A673 (cell line): ENCODE measurements around the gene MRM1. TPM values are rescaled to one million over a fixed set of nuclear protein-coding genes. Genes with fewer than 3 reads are reported as not detected.

Experiments
- BruUV-seq: library from RNA; stranded (reverse); fragments of 400-500 nt; replicated peaks from 2 replicates; lab custom pipeline; 2021; lab: Mats Ljungman, UMichigan
- CTCF ChIA-PET: fragments of 300-600 bp; sonication (Branson Sonifier 250); formaldehyde crosslinking; loops from one replicate; lab custom pipeline; 2022; ENCODE audit warnings: antibody characterized with exemption; lab: Charles Lee
- POLR2A ChIA-PET: fragments of 300-600 bp; sonication (Branson Sonifier 250); formaldehyde crosslinking; loops from one replicate; lab custom pipeline; 2022; ENCODE audit warnings: antibody characterized with exemption; ENCODE audit not compliant: low non-redundant PET; lab: Charles Lee
- DNase-seq: peaks from one replicate; pipeline ENCODE4 v3.0.0-alpha.2; 2015; ENCODE audit warnings: low spot score
- H3K27ac ChIP-seq: fragments of 200-600 bp; sonication (generic); 2 replicates; pipeline ENCODE4 v1.5.1; 2016; ENCODE audit warnings: mixed run types, low read depth, mild to moderate bottlenecking, mixed read lengths, antibody characterized with exemption, low read length; ENCODE audit not compliant: poor library complexity, severe bottlenecking
- H3K27me3 ChIP-seq: fragments of 200-600 bp; sonication (generic); replicated peaks from 2 replicates; pipeline ENCODE4 v1.6.1; 2017; ENCODE audit warnings: mixed run types, low read depth, mild to moderate bottlenecking, mixed read lengths, antibody characterized with exemption, low read length; ENCODE audit not compliant: insufficient read depth, poor library complexity
- H3K36me3 ChIP-seq: fragments of 200-600 bp; sonication (generic); 2 replicates; pipeline ENCODE4 v1.6.1; 2016; ENCODE audit warnings: mixed run types, mild to moderate bottlenecking, mixed read lengths, antibody characterized with exemption, low read length; ENCODE audit not compliant: insufficient read depth, poor library complexity, severe bottlenecking
- H3K4me1 ChIP-seq: fragments of 200-600 bp; sonication (generic); 2 replicates; pipeline ENCODE4 v1.6.1; 2017; ENCODE audit warnings: mixed run types, mild to moderate bottlenecking, mixed read lengths, antibody characterized with exemption, low read length; ENCODE audit not compliant: insufficient read depth, poor library complexity, severe bottlenecking
- H3K4me3 ChIP-seq: fragments of 200-600 bp; sonication (generic); 2 replicates; pipeline ENCODE4 v1.5.1; 2016; ENCODE audit warnings: low read depth, mixed run types, mild to moderate bottlenecking, mixed read lengths, low read length; ENCODE audit not compliant: poor library complexity, severe bottlenecking
- H3K9me3 ChIP-seq: fragments of 200-600 bp; sonication (generic); 2 replicates; pipeline ENCODE4 v1.6.1; 2016; ENCODE audit warnings: mixed run types, low read depth, mild to moderate bottlenecking, mixed read lengths, antibody characterized with exemption, low read length; ENCODE audit not compliant: poor library complexity, severe bottlenecking
- CTCF ChIP-seq: fragments of 300-800, 200-600 bp; sonication (generic); conservative IDR thresholded peaks from 2 replicates; pipeline ENCODE4 v1.5.1; 2017; ENCODE audit warnings: low read depth, mild to moderate bottlenecking, antibody characterized with exemption, low read length, moderate library complexity, mixed read lengths
- EZH2 ChIP-seq: fragments of 200-600 bp; sonication (generic); IDR thresholded peaks from 2 replicates; pipeline ENCODE4 v1.6.1; 2017; ENCODE audit warnings: borderline replicate concordance, low read depth, mild to moderate bottlenecking, mixed read lengths, antibody characterized with exemption, low read length; ENCODE audit not compliant: poor library complexity, severe bottlenecking
- intact Hi-C: fragments of 100-400 bp; cut with micrococcal nuclease; formaldehyde crosslinking; loops from one replicate; pipeline ENCODE4 v1.10.0; 2022; ENCODE audit not compliant: unreplicated experiment
- total RNA-seq: library from RNA; stranded (reverse); gene quantifications from 2 replicates; pipeline ENCODE4 v1.2.3, GENCODE V29; 2021

Gene MRM1
- total RNA-seq, 1 experiment from 2014 or later, result 6.5 TPM

GRCh38 chr17:36593656-36594316 is 7.6 kb upstream of the MRM1 start:
- POLR2A ChIA-PET, result no interaction called here
- no peaks in the 10 kb centered on the region for H3K4me1 ChIP-seq
- no peak overlapping the region for H3K27ac ChIP-seq
- TF ChIP-seq EZH2 (no peak), CTCF (no peak)
- DNase-seq, result no peak
- H3K36me3 ChIP-seq, result no peaks in the 10 kb centered on the region
- intact Hi-C loops, result no loop called here
- H3K4me3 ChIP-seq, result no peak overlapping the region
- H3K27me3 ChIP-seq, result no peaks in the 10 kb centered on the region
- CTCF ChIA-PET, result no interaction called here
- no TSS peak for BruUV-seq
- no peaks in the 10 kb centered on the region for H3K9me3 ChIP-seq

- TF ChIP-seq CTCF, result no peak
These were observed 6.6 kb upstream of the MRM1 start for GRCh38 chr17:36594626-36595401.

GRCh38 chr17:36597226-36597625 is 4.2 kb upstream of the MRM1 start:
- CTCF ChIA-PET, result no interaction called here

More at GRCh38 chr17:36594626-36595401, 6.6 kb upstream of the MRM1 start:
- no peak for DNase-seq
- CTCF ChIA-PET, result no interaction called here
- no TSS peak for BruUV-seq
- intact Hi-C loops, result no loop called here
- Histone ChIP-seq H3K4me3 (no peak overlapping the region), H3K27me3 (no peaks in the 10 kb centered on the region), H3K36me3 (no peaks in the 10 kb centered on the region), H3K4me1 (no peaks in the 10 kb centered on the region), H3K27ac (no peak overlapping the region), H3K9me3 (no peaks in the 10 kb centered on the region)
- POLR2A ChIA-PET, result no interaction called here

More at GRCh38 chr17:36597226-36597625, 4.2 kb upstream of the MRM1 start:
- POLR2A ChIA-PET, result no interaction called here
- no peaks in the 10 kb centered on the region for H3K9me3 ChIP-seq
- H3K27me3 ChIP-seq, result no peaks in the 10 kb centered on the region
- no peaks in the 10 kb centered on the region for H3K36me3 ChIP-seq
- TF ChIP-seq CTCF (no peak), EZH2 (no peak)
- H3K4me3 ChIP-seq, result no peak overlapping the region
- H3K4me1 ChIP-seq, result no peaks in the 10 kb centered on the region
- DNase-seq, result no peak
- H3K27ac ChIP-seq, result no peak overlapping the region
- intact Hi-C loops, result no loop called here
- BruUV-seq, result no TSS peak
